GM12872 (cell line): Measurements from ENCODE around the gene STAB1.

ENCODE experiments used
- TF ChIP-seq, protein P1 (sequence below): IDR thresholded peaks from 3 replicates; pipeline ENCODE4 v1.5.1; 2011; ENCODE audit warnings: low read depth, mild to moderate bottlenecking, low read length, moderate library complexity; ENCODE audit not compliant: insufficient read depth

Gene STAB1

DNA sequence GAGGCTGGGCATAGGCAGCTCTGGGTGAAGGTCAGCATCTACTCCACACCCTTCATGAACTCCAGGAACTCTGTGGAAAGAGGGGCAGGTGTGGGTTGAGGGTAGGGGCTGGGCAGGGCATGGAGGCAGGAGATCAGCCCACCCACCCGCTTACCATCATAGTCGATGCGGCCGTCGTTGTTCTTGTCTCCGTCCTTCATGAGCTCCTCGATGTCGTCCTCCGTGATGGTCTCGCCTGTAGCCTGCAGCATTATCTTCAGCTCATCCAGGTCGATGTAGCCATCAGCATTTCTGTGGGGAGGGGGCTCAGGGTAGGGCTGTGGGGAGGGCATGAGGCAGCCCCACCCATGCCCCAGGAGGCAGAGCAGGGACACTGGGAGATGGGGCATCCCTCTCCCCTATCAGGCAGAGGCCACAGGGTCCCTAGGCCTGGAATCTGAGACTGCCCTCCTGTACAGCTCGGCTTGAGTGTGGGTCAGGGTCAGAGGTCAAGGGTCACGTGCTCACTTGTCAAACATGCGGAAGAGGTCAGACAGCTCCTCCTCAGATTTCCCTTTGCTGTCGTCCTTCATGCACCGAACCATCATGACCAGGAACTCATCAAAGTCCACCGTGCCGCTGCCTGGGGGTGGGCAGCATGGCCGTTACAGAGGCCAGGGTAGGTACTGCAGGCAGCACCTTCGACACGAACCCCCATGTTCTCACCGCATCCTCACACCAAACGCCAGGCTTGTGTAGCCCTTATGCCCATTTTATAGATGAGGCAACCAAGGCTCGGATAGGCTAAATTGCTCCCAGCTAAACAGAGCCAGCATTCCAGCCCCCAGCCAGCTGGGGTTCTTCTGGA is 43.7 kb upstream of the STAB1 start:
- TF ChIP-seq, protein P1, sequence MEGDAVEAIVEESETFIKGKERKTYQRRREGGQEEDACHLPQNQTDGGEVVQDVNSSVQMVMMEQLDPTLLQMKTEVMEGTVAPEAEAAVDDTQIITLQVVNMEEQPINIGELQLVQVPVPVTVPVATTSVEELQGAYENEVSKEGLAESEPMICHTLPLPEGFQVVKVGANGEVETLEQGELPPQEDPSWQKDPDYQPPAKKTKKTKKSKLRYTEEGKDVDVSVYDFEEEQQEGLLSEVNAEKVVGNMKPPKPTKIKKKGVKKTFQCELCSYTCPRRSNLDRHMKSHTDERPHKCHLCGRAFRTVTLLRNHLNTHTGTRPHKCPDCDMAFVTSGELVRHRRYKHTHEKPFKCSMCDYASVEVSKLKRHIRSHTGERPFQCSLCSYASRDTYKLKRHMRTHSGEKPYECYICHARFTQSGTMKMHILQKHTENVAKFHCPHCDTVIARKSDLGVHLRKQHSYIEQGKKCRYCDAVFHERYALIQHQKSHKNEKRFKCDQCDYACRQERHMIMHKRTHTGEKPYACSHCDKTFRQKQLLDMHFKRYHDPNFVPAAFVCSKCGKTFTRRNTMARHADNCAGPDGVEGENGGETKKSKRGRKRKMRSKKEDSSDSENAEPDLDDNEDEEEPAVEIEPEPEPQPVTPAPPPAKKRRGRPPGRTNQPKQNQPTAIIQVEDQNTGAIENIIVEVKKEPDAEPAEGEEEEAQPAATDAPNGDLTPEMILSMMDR, result peak; percentile 32; the same call in 2 of the 3 replicates

DNA sequence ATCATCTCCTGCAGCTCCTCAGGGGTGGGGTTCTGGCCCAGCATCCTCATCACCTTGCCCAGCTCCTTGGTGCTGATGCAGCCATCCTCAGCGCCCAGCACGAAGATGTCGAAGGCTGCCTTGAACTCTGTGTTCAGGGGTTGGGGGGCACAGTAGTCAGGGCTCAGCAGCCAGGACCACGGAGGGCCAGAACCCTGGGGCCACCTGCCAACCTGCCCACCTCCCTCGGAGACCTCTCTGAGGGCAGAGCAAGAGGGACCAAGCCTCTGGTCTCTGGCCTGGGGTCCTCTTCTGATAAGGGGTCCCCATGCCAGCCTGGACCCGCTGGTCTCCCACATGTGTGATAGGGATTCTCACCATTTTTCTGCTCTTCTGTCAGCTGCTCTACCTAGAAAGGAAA is 43.0 kb upstream of the STAB1 start:
- TF ChIP-seq, protein P1, result no peak

DNA sequence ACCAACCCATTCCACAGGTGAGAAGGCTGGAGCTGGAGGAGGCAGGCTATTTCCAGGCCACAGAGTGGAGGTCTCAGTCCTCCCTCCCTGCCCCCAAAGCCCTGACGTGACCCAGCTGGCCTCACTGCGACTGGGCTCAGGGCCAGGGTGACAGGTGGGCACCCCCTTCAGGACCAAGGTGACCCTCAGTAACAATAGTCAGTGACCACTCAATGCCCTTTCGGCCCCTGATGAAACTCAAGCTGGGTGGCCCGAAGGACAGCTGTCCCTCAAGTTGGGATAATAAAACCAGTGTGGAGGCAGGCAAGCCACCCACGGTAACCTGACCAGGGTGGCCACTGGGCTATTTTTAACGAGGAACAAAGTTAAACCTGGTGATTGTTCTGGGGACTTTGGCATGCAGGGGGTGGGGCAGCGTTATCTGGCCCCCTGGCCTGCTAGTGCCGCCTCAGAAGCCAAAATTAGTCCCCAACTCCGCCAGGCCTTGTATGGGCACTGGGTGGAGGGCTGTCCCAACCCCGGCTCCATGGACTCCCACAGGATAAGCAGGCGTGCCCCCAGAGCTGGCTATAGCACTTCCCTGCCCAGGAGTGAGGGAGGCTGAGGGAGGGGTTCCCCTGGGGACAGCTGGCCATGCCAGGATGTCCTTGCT is 42.4 kb upstream of the STAB1 start:
- TF ChIP-seq, protein P1, result no peak

DNA sequence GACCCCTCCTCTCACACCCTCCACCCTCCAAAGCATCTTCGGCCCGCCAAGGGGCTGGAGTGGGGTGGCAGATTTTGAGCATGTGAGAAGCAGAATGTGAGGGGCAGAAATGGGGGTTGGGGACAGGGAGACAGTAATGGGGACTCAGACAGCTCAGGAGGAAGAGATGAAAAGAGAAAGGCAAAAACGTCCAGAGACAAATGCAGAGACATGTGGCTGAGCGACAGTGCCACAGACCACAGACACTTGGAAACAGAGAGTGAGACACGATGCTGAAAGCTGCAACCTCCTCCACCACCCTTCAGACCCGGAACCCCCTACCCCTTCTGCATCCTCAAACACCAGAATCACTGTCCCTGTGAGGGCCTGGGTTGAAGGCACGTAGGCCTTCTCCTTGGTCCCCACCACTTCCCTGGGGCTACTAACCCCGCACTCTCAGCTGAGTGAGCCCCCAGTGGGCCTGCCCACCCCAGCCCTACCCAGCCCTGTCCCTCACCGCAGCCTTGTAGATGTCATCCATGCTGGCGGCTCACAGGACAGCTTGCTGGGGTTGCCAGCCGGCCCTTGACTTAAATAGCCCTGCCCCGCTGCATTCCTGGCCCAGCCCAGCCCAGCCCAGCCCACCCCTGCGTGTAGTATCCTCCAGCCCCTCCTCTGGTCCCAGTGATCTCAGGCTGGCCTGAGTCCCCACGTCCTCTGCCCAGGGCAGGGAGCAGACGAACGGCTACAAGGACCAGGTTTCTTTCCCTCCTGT is 41.5 kb upstream of the STAB1 start, which contains the start of gene TNNC1:
Gene TNNC1, minus strand, starts transcription at position 546 of the 754 bp plus-strand sequence. Its CDS starts 26 bp downstream, at position 520.
- TF ChIP-seq, protein P1, result no peak

DNA sequence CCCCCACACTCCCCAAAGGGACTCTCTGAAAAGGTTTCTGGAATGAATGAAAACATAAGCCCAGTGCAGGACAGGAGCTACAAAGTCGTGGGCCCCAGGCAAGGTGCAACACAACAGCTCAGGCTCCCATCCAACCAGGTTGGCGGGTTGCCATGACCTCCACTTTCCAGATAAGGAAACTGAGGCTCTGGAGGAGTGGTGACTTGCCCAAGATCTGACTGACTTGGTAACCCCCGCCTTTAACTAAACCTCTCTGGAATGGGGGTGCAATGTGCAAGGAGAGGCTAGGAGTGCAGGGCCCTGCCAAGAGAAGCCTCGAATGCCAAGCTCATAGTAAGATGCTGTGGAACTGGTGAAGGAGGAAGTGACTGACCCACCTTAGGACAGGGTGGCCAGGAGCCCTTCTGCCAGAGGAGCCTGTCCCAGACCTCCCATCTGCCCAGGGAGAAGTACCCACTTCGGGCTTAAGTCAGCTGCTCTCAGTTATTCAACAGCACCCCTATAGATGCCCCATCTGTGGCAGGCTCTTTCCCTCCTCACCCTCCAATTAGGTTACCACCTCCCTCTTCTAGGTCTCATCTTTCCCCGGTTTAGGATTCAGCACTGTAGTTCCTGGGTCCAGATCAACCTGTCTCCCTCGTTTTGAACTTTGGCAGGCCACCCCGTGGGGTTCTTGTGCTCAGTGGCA is 40.7 kb upstream of the STAB1 start:
- TF ChIP-seq, protein P1, result no peak

DNA sequence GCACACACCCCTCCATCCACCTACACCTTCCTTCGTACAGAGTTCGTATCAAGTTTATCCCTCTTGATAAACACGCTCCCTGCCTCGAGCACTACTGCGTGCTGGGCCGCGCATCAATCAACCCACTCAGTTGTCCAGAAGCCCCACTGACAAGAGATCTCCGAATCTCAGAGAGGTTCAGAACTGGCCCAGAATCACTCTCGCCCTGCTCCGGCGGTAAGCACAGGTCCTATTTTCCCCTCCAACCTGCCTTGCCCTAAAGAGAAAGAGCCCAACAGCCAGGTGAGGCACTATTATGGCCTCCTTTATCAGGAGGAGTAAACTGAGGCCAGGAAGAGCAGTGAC is 40.2 kb upstream of the STAB1 start:
- TF ChIP-seq, protein P1, result no peak
